ENCODE data around the gene CFAP119.

CFAP119 gene

GRCh38 chr16:30760577-30761426, 1.1 kb downstream of the CFAP119 start:
- no peak for DNase-seq

- DNase-seq, result no peak
Observed at GRCh38 chr16:30760001-30760559, 1.8 kb downstream of the CFAP119 start.

GRCh38 chr16:30758988-30759491, 2.8 kb downstream of the CFAP119 start:
- no peak for DNase-seq

GRCh38 chr16:30757316-30757715, 4.5 kb downstream of the CFAP119 start:
- no peak for DNase-seq

GRCh38 chr16:30756781-30757100, 5.1 kb downstream of the CFAP119 start:
- DNase-seq, result no peak

- DNase-seq, result no peak
Observed at GRCh38 chr16:30755955-30756780, 5.7 kb downstream of the CFAP119 start.

GRCh38 chr16:30753596-30753995, 8.3 kb downstream of the CFAP119 start:
- DNase-seq, result no peak

GRCh38 chr16:30750876-30751465, 10.9 kb downstream of the CFAP119 start:
- DNase-seq, result no peak

GRCh38 chr16:30750201-30750600, 11.7 kb downstream of the CFAP119 start:
- DNase-seq, result no peak

GRCh38 chr16:30748634-30749445, 13.0 kb downstream of the CFAP119 start:
- DNase-seq, result no peak

GRCh38 chr16:30747799-30748633, 13.8 kb downstream of the CFAP119 start, which contains the start of gene PHKG2:
PHKG2 (plus strand) TSS chr16:30748425; CDS start chr16:30748821, 396 bp downstream.
- DNase-seq, result peak; percentile 99

- DNase-seq, result no peak
Observed at GRCh38 chr16:30747331-30747730, 14.5 kb downstream of the CFAP119 start.

- DNase-seq, result no peak
Observed at GRCh38 chr16:30746638-30747175, 15.2 kb downstream of the CFAP119 start.

- no peak for DNase-seq
Observed at GRCh38 chr16:30745082-30745481, 16.8 kb downstream of the CFAP119 start.

- no peak for DNase-seq
Observed at GRCh38 chr16:30744183-30744582, 17.7 kb downstream of the CFAP119 start.

GRCh38 chr16:30743716-30744115, 18.1 kb downstream of the CFAP119 start:
- no peak for DNase-seq

- no peak for DNase-seq
Observed at GRCh38 chr16:30741461-30741914, 20.4 kb downstream of the CFAP119 start.

- DNase-seq, result peak; percentile 33
Observed at GRCh38 chr16:30740364-30741251, 21.3 kb downstream of the CFAP119 start.
